GM06990 (cell line): Measurements from ENCODE around the gene MLKL.

ENCODE experiments used
- DNase-seq: peaks from one replicate; pipeline ENCODE4 v3.0.0-alpha.2; 2011; ENCODE audit not compliant: insufficient read length; ENCODE audit errors: extremely low read depth
- H3K27me3 ChIP-seq: replicated peaks from 2 replicates; pipeline ENCODE4 v1.6.0; 2011; ENCODE audit warnings: low read length; ENCODE audit not compliant: control insufficient read depth, insufficient read depth
- H3K36me3 ChIP-seq: 2 replicates; pipeline ENCODE4 v1.5.1; 2011; ENCODE audit warnings: low read length; ENCODE audit not compliant: control insufficient read depth, insufficient read depth
- H3K4me3 ChIP-seq: replicated peaks from 2 replicates; pipeline ENCODE4 v1.5.1; 2011; ENCODE audit warnings: low read depth, mild to moderate bottlenecking, control low read depth, low read length
- CTCF ChIP-seq: IDR thresholded peaks from 2 replicates; pipeline ENCODE4 v1.5.1; 2011; ENCODE audit warnings: low read length, control low read depth, mild to moderate bottlenecking, inconsistent platforms; ENCODE audit not compliant: insufficient read depth, poor library complexity, severe bottlenecking

The MLKL gene

GRCh38 chr16:74745109-74745615 lies 44.5 kb upstream of the MLKL start:
- Histone ChIP-seq H3K4me3 (no peak overlapping the region), H3K36me3 (no peaks in the 10 kb centered on the region), H3K27me3 (no peaks in the 10 kb centered on the region; the same call in 1 of the 2 replicates)
- no peak for DNase-seq
- TF ChIP-seq CTCF = no peak

GRCh38 chr16:74744566-74744965 lies 43.9 kb upstream of the MLKL start:
- no peak overlapping the region for H3K4me3 ChIP-seq
- TF ChIP-seq CTCF = no peak
- no peaks in the 10 kb centered on the region; the same call in 1 of the 2 replicates for H3K27me3 ChIP-seq
- no peaks in the 10 kb centered on the region for H3K36me3 ChIP-seq
- DNase-seq = no peak

GRCh38 chr16:74743668-74744299 lies 43.1 kb upstream of the MLKL start:
- no peak for TF ChIP-seq CTCF
- no peaks in the 10 kb centered on the region; the same call in 1 of the 2 replicates for H3K27me3 ChIP-seq
- H3K36me3 ChIP-seq = no peaks in the 10 kb centered on the region
- no peak overlapping the region for H3K4me3 ChIP-seq
- DNase-seq = no peak

GRCh38 chr16:74743045-74743667 lies 42.5 kb upstream of the MLKL start:
- no peak for TF ChIP-seq CTCF
- no peaks in the 10 kb centered on the region; the same call in 1 of the 2 replicates for H3K27me3 ChIP-seq
- no peaks in the 10 kb centered on the region for H3K36me3 ChIP-seq
- H3K4me3 ChIP-seq = no peak overlapping the region
- DNase-seq = no peak

GRCh38 chr16:74742051-74742481 lies 41.4 kb upstream of the MLKL start:
- TF ChIP-seq CTCF = no peak
- H3K36me3 ChIP-seq = no peaks in the 10 kb centered on the region
- DNase-seq = no peak
- no peaks in the 10 kb centered on the region for H3K27me3 ChIP-seq
- no peak overlapping the region for H3K4me3 ChIP-seq
